Activated CD8-positive, alpha-beta memory T cell treated with anti-CD3 and anti-CD28 coated beads, Interleukin-2, amount 50 U/mL, for 24 hours (primary cell): Measurements from ENCODE around the gene RPL18A.

Source experiments
- DNase-seq: peaks from one replicate; pipeline ENCODE4 v3.0.0-alpha.2; 2020; ENCODE audit errors: extremely low read depth

Gene RPL18A

DNA sequence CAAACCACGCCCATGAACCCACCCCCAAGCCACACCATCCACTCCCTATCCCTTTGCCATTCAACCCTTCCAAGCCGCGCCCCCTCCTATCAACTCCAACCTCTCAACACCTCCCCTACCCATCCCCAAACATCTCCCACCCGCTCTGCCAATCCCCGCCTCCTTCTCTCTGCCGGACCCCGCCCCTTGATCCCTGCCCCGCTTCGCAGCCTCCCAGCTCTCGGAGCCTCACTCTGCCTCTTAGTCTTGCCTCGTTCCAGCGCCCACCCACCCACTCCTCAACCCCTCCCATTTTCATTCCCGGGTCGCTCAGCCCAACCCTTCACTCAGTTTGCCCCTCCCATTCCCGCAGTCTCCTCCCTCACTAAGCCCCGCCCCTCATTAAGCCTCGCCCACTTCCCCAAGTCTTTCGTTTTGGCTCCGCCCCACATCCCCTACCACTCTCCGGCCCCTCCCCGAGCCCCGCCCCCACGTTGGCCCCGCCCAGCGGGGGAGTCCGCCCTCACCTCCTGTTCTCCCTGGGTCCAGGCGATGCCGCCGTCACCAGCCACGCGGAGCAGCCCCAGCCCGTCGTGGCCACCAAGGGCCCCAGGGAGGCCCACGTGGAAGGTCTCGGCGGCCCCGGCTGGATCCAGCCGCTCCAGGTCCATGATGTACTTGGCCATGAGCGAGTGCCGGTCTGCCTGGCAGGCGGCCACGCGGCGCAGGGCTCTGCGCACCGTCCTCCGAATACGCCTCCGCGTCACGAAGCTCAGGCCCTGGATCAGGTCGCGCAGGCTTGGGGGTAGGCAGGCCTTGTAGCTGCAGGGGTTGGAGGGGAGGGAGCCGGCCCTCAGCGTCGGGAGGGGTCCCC is 17.7 kb upstream of the RPL18A start:
- peak; percentile 54 for DNase-seq

DNA sequence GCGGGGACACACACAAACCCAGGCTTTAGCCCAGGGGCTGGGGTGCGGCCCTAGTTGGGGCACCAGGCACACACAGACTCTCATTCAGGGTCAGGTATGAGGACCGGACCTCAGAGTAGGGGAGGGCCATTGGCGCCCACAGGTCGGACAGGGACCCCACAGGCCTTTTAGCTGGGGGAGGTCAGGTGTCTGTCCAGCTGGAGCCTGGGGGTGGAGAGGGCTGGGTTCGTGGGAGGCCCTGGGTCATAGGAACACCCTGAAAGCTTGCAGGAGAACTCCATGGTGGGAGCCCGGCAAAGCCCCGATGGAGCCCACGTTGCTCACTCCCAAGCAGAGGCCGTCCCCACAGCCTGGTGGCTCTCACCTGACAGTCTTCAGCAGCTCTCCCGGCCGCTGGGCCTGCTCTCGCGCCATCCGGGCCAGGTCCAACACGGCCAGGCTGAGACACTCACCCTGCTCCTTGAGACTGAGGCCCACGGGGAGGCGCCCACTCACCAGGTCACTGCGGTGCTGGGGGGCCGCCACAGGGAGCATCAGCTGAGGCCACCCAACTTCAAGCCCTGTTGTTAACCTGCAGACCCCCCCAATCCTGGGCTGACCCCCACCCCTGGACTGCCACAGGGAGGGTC is 16.9 kb upstream of the RPL18A start:
- no peak for DNase-seq

DNA sequence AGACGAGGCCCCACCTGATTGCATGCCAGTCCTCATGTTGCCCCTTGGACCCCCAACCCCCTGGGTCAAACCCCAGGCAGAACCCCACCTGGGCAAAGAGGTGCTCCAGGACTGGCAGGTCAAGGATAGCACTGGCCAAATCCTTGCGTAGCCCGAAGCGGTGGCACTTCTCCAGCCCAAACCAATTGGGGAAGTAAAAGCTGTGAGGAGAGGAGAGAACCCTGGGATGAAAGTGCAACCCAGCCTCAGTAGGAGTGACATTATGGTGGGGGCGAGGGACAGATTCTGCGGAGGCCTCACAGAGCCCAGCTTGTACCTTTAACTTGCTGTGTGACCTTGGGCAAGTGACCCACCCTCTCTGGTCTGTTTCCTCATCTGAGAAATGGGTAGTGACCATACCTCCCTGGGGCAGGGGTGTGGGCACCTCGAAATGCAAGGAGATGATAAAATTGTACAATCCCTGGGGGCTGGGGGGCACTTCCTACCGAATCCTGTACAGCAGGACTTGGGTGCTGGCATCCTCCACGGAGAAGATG is 16.4 kb upstream of the RPL18A start:
- no peak for DNase-seq

DNA sequence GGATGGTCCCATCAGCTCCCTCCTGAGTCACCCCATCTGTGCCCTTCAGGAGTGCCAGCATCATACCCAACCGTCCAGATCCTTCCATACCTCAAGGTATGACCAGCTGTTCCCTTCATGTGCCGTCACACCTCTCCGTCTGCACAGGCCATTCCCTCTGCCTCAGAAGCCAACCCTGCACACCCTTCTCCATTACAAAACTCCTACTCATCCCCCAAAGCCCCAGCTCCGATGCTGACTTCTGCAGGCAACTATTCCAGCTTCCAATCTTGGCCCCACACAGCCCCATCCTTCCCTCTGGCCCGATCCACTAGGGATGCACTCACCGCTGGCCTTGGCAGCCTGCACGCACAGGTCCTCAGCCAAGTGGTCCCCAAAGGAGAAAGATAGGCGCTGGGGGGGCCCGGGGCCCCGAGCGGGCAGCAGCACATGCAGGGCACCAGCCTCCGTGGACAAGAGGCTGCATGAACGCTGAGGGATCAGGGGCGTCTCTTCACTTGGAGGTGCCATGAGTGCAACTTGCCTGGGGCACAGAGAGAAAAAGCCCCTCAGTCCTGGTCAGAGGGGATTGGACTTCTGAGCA is 15.7 kb upstream of the RPL18A start:
- DNase-seq: no peak

DNA sequence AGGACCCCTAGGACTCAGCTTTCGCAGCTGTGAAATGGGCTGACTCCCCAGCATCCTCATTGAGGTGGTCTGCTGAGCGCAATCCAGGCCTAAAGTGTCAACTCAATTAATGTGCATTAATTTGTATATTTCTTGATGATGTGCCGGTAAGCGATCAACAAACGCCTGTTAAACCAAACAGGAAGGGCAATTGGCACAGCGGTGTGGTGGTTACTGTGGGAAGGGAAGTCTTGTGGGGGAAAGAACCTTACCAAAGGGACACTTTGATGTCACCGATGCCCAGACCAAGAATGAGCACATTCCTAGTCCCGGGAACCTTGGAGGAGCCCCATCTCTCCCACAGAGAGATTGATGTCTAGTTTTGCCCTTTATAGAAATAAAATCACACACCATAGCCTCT is 13.6 kb upstream of the RPL18A start:
- DNase-seq: no peak

DNA sequence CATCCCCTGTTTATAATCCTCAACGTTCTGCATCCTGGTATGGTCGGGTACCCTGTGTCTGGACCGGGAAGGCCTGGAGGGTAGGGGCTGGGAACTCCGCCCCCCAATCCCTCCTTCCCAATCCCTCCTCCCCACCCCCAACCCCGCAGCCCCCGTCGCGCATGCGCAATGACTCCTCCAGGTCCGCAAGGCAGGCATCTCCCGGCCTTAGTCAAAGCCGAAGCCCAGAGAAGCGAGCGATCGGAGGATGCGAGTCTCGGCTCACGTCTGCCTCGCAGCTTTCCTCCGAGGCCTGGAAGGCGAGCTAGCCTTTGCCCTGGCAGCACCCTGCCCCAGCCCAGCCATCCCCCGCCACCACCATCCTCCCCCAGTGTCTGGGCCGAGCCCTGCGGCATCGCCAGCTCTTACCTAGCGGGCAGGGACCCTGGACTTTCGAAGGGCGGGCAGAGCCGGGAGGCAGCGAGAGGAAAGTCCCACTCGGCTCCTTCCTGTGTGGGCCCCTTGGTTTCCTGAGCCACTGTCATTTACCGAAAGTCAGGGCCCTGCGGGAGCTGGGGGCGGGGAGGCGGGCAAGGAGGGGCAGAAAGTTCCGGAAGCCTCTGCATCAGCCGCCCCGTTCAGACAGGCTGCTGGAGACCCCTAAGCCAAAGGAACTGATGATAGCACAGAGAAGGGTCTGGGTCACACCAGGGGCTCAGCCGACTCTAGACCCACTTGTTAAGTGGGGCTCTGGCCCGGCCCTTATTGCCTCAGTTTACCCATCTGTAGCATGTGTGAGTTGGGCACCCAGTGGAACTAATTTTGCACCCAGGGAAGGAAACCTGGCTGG is 12.0 kb upstream of the RPL18A start, which contains the start of gene JAK3:
Gene JAK3 (minus strand): TSS at position 445 of the 829 bp plus-strand sequence. CDS start 3,565 bp downstream, outside the sequence.
- peak; percentile 79 for DNase-seq

DNA sequence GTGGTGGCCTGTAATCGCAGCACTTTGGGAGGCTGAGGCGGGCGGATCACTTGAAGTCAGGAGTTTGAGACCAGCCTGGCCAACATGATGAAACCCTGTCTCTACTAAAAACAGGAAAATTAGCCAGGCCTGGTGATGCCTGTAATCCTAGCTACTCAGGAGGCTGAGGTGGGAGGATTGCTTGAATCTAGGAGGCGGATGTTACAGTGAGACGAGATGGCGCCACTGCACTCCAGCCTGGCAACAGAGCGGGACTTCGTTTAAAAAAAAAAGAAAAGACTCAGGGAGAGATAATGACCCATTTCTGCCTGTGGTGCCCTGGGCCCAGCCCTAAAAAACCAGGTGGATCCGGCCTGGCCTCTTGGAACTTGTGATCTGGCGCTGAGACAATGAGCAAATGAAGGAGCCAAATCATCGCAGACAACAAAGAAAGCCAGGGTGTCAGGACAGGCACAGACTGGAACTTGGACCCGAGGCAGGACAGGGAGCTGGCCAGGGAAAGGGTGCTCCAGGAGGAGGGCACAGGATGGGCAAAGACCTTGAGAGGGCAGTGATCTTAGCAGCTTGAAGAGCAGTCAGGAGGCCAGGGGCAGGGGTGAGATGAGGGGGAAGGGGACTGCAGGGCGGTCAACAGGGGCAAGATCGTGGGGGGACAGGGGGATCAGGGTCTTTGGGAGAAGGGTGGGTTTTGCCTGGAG is 11.0 kb upstream of the RPL18A start:
- DNase-seq: no peak

DNA sequence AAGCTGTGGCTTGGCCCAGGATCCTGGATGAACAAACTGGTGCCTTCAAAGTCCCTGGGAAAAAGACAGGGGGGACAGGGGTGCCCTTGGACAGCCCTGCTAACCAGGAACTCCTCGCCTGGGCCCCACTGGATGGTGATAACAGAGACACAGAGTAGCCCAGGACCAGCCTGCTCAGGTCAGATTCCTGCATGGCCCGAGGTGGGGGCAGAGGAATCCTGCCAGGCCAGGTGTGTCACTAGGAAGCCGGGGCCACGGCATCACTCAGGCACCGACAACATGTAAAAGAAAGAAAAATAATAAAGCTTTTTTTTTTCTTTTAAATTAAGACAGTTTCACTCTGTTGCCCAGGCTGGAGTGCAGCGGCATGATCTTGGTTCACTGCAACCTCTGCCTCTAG is 5.6 kb upstream of the RPL18A start:
- DNase-seq: no peak

DNA sequence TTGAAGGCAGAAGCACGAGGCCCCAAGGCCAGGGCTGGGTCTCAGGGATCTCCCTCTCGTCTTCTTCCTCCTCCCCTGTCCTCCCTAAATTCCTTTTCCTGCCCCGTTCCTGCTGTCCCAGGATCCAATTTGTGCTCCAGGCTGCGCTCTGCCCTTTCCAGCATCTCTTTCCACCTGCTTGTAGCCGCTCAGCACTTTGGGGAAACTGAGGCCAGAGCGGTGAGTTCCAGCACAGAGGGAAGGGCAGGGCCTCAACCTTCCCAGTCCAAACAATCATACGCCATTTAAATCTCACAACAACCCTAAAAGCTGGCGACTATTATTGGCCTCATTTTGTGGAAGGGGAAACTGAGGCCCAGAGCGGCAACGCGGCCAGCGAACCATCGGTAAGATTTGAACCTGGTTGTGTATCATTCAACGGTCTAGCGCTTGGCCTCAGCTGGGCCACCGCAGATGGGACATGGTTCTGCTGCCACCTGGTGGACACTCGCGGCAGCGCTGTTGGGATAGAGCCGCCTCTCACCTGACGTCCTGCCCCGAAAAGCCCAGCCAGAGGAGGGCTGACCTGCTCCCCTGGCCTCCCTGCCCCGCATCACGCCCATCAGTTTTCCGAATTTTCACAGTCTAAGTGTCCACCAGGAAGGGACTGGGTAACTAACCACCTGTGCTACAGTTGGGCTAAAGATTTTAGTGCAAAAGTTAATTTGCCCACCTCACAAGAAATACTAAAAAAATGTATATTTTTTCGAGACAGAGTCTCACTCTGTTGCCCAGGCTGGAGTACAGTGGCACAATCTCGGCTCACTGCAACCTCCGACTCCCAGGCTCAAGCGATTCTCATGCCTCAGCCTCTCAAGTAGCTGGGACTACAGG is 4.2 kb upstream of the RPL18A start:
- peak; percentile 84 for DNase-seq

DNA sequence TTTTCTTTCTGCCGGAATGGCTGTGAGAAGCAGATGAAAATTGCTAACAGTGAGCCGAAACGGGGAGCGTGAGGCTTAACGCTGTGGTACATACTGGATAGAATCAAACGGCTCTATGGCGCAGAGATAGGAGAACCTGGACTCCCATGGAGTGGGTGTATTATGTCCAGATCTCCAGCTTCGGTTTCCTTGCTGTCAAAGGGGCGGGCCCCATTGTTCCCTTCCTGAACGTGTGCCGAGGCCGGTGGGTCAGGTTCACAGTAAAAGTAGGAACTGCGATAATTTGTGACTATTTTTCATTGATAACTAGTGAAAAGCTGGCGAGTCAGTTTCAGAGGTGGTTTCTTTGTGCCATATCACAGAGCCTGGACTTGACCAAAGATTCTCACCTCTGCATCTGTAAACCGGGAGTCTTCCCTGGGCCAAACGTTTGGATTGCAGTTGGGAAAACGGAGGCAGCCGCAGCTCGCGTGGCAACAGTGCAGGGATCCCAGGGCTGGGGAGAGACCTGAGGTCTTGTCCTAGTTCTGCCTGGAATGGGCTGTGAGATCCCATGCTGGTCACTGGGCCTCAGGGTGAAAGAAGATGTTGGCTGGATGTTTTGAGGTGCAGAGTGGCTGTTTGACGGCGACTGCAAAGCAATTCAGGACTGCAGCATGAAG is 752 bp downstream of the RPL18A start:
- no peak for DNase-seq

DNA sequence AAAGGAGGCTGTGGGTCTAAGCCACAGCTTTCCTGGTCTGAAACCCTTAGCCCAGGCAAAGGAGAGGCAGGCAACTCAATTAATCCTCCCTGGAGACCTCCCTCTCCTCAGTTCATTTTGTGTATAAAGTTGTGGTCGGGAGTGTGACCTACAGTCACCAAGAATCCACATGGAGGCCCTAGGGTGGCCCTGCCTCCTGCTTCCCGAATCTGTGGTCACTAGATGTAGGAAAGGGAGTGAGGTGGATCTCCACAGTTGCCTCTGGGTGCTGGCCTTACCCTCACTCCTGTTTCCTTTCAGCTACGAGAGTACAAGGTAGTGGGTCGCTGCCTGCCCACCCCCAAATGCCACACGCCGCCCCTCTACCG is 1.3 kb downstream of the RPL18A start:
- DNase-seq: no peak

DNA sequence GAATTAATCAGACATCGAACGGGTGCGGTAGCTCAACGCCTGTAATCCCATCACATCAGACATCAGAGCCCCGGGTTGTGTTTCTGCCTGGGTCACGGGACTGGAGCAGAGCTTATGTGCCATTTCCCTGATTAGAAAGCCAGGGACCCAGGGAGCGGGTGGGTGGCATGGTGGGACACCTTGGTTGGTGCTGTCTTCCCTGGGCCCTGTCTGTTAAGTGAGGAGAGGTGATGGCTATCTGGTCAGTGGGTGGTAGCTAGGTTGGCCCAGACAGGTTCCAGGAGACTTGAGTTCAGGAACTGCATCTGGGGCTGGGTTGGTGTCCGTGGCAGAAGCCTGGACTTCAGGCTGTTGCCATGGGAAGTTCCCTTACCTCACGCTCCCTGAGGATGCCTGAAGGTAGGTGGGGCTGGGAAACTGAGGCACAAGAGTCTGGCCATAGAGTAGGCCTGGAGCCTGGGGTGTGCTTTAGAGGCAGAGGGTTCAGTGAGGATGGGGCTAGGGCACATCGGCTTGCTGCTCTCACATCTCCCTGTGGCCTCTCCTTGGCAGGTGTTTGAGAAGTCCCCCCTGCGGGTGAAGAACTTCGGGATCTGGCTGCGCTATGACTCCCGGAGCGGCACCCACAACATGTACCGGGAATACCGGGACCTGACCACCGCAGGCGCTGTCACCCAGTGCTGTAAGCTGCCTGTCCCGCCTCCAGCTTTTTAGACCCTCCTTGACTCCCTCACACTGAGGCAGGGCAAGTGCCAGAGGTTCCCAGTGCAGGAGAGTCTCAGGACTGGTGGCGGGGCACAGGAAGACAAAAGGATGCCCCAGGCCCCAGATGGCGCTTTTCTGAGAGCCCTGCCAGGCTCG is 2.1 kb downstream of the RPL18A start:
- DNase-seq: no peak

DNA sequence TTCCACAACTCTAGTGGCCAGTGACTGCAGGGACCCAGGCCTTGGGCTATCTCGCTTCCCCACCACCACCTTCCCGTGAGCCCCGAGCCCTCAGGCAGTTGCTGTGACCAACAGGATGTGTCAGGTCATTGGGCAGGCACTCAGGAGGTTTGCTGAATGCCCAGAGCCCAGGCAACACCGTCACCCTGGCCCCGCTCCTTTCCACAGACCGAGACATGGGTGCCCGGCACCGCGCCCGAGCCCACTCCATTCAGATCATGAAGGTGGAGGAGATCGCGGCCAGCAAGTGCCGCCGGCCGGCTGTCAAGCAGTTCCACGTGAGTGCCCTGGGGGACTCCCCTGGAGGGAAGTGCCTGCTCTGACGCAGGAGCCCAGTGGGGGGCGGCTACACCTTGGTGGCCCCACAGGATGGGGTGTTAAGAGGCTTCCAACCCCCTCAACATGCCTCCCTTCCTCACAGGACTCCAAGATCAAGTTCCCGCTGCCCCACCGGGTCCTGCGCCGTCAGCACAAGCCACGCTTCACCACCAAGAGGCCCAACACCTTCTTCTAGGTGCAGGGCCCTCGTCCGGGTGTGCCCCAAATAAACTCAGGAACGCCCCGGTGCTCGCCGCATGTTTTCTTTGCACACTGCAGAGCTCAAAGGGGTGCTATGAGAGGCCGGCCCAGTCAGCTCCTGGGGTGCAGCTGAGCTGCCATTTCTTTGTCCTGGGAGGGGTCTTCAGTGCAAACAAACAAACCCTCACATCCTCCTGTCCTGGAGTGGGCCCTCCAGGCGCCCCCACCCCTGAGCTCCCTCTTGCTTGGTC is 3.2 kb downstream of the RPL18A start:
- DNase-seq: no peak

DNA sequence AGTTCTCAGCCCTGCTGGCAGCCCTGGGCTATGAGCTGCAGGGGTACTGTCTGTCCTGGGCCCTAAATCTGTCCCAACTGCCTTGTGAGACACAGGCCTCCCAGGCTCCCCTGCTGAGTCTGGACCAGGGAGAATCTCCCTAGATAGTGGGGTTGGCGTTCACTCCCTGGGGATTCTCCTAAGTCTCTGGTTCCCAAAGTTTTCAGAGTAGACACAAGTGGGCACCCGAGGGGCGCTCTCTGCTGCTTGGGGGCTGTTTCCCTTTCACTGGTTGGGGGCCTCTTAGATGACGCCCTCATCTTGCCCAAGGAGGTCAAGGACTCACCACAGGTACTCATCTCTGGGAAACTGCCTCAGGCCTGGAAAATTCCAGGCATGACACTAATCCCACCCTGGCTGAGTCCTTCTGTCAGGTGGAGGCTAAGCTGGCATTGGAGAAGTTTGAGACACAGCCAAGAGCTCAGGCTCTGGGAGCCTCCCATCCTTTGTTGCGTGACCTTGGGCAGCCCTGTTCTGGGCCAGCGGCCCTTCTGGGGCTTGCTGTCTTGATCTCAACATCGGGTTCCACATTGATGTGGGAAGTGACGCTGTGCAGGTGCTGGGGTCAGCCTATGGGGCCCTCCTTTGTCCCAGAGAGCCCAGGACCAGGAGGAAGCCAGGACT is 3.9 kb downstream of the RPL18A start:
- no peak for DNase-seq

DNA sequence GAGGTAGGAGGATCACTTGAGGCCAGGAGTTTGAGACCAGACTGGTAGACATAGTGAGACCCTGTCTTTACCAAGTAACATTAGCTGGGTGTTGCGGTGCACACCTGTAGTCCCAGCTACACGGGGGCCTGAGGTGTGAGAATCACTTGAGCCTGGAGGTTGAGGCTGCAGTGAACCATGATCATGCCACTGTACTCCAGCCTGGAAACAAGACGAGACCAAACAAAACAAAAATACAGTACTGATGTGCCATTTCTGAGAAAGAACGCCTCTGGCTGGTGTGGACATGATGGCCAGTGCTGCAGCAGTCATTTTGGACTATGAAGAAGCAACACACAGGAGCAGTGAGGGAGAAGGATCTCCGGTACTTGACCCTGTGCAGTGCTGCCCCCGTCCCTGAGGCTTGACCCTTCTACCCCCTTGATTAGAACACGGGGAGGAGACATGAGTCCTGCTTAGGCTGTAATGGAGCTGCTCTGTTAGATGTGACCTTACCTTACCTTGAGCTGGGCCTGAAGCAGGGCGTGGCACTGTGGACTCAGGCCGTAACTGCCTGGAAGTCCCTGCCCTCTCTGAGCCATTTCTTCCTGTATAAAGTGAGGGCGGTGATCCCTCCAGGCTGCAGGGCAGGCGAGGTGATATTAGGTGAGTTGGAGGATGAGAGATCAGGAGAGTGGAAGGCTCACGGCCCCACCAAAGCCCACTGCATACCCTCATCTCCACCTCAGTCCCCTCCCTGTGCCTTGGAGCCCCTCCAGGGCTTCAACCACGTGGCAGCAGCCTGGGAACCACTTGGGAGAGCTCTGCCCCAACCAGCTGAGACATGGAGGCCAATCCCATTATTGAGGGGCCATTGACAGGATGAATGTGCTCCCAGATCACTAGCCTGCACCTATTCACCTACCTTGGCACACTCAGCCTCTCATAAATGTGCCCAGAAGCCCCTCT is 5.9 kb downstream of the RPL18A start:
- no peak for DNase-seq

DNA sequence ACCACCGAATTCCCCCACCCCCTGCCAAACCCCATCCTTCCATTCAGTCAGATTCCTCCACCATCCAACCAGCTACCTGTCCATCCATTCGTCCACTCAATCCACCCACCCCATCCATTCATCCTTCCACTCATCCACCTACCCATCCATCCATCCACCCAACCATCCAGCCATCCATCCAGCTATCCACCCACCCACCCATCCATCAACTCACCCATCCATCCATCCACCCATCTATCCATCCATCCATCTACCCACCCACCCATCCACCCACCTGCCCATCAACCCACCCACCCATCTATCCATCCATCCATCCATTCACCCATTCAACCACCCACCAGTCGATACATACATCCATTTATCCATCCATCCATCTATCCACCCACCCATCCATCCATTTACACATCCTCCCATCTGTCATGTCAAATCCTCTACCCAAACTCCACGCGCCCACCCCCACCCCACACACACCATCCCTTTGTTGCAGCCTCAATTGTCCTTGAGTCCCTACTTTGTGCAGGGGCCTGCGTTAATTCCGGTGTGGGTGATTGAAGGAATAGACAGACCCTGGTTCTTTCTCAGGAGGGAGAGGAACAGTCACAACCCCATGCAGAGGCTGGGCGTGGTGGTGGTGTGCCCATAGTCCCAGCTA is 6.7 kb downstream of the RPL18A start:
- no peak for DNase-seq
